ENCODE measurements around the gene CYP4A22. TPM values are rescaled to one million over a fixed set of nuclear protein-coding genes. Genes with fewer than 3 reads are reported as not detected.
A peak's percentile ranks its signal among the peaks of the same experiment; 100 is the strongest.

CYP4A22 gene
- total RNA-seq, 4 donors from 2014 or later, result 0.21 TPM; not detected in 3

DNA sequence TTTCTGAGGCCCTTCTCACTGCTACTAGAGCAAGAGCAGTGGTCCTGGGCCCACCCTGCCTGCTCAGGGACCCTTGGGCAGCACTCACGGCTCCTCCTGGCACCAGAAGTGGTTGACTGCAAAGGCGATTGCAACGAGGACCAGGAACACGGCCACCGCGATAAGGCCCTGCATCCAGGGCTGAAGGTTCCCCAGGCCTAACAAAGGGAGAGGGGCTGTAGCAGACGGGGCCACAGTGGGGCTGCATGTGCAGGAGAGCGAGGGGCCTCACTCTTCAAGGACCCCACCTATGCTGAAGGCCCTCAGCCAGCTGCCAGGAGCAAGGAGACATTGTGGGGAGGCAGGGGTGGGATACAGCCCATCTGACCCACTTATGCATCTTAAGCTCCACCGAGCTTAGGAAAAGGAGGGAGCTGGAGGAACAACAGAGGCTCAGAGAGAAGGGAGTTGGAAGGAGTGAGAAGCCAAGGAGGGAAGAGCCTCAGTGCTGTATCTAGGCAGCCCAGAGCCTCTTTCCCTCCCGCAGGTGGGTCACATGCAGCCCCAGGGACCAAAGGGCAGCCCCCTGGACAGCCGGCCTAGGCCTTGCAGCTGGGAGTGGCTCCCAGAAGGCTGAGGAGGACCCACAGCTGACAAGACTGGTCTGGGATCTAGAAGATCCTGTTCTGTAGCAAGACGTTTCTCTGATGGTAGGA is 50.1 kb downstream of the CYP4A22 start:
- intact Hi-C loops (cut with DNase I; ENCODE audit: low total_unique reads), result no loop called here

DNA sequence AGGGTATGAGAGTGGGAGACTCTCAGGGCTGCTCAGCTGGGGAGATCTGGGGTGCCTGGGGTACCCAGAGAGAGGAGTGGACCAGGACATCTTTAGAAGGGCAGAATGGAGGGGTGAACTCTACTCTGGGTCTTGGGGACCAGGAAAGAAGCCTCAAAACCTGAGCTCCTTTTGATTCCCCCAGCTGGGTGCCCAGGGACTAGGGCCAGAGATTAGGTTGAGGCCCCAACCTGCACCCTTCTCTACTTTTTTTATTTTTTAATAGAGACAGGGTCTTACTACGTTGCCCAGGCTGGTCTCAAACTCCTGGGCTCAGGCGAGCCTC is 50.6 kb downstream of the CYP4A22 start:
- Histone ChIP-seq H3K4me3 (no peak overlapping the region), H3K36me3 (no peaks in the 10 kb centered on the region), H3K27me3 (no peaks in the 10 kb centered on the region), H3K9me3 (no peaks in the 10 kb centered on the region), H3K27ac (no peak overlapping the region), H3K4me1 (peaks cover 0 to 10% of the 10 kb centered on the region in 2 donors)
- no peak for DNase-seq
- TF ChIP-seq POLR2A (IDR thresholded peaks at IDR 0.05), result no peak
- TF ChIP-seq, protein P1, sequence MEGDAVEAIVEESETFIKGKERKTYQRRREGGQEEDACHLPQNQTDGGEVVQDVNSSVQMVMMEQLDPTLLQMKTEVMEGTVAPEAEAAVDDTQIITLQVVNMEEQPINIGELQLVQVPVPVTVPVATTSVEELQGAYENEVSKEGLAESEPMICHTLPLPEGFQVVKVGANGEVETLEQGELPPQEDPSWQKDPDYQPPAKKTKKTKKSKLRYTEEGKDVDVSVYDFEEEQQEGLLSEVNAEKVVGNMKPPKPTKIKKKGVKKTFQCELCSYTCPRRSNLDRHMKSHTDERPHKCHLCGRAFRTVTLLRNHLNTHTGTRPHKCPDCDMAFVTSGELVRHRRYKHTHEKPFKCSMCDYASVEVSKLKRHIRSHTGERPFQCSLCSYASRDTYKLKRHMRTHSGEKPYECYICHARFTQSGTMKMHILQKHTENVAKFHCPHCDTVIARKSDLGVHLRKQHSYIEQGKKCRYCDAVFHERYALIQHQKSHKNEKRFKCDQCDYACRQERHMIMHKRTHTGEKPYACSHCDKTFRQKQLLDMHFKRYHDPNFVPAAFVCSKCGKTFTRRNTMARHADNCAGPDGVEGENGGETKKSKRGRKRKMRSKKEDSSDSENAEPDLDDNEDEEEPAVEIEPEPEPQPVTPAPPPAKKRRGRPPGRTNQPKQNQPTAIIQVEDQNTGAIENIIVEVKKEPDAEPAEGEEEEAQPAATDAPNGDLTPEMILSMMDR (IDR thresholded peaks at IDR 0.05), result no peak
- intact Hi-C loops (cut with DNase I; ENCODE audit: low total_unique reads), result no loop called here

More for the DNA sequence above, 50.1 kb downstream of the CYP4A22 start:
- no peaks in the 10 kb centered on the region for H3K36me3 ChIP-seq
- no peak for TF ChIP-seq POLR2A (IDR thresholded peaks at IDR 0.05)
- TF ChIP-seq, protein P1 (IDR thresholded peaks at IDR 0.05), result no peak
- H3K4me1 ChIP-seq, result peaks cover 0 to 6% of the 10 kb centered on the region in 2 donors
- DNase-seq, result no peak
- no peak overlapping the region for H3K27ac ChIP-seq
- H3K9me3 ChIP-seq, result no peaks in the 10 kb centered on the region
- no peak overlapping the region for H3K4me3 ChIP-seq
- H3K27me3 ChIP-seq, result no peaks in the 10 kb centered on the region

DNA sequence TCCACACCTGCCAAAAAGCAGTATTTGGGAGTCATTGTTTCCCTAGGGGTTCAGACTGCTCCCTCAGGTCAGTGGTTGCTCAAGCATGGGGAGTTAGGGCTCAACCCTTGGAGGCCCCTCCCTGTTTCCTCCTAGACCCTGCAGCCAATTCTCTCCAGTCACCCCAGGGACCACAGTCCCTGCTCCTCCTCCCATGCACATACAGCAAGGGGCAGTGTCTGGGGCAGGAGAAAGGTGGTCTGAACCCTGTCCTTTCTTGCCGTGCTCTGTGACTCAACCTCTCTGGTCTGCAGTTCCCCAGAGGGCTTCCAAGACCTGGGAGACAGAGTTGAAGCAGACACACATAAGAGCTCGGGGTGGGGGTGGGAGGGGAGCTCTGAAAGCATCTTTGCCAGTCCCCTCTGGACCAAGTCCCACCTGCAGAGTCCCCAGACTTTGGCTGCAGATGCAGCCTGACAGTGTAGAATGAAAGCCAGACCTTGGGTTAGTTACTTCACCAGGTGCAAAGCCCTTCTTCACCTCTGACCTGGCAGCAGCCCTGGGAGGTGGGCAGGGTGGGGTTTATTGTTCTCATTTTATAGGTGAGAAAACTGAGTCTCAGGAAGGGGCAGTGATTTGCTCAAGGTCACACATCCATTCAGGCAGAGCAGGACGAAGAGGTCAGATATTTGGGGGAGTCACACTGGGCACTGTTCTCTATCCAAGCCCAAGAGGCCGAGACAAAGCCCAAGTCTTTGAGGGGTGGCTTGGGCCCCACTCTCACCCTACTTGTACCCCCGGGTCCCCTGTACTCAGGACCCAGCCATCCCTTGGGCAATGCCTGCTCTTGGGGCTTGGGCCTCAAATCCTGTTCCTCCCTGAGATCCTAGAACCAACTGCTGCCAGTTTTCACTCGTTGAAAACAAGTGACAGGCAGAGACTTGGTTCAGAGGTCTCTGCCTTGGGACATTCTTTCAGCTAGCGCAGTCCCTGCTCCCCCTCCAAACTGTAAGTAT is 51.8 kb downstream of the CYP4A22 start:
- H3K27me3 ChIP-seq, result no peaks in the 10 kb centered on the region
- no peaks in the 10 kb centered on the region for H3K36me3 ChIP-seq
- no peaks in the 10 kb centered on the region for H3K9me3 ChIP-seq
- TF ChIP-seq, protein P1 (IDR thresholded peaks at IDR 0.05), result no peak
- TF ChIP-seq POLR2A (IDR thresholded peaks at IDR 0.05), result no peak
- peak in 1 of 2 donors; percentile 8 for DNase-seq
- no peak overlapping the region for H3K27ac ChIP-seq
- intact Hi-C loops (cut with DNase I; ENCODE audit: low total_unique reads), result no loop called here
- H3K4me3 ChIP-seq, result no peak overlapping the region
- peaks cover 0 to 12% of the 10 kb centered on the region in 2 donors for H3K4me1 ChIP-seq

DNA sequence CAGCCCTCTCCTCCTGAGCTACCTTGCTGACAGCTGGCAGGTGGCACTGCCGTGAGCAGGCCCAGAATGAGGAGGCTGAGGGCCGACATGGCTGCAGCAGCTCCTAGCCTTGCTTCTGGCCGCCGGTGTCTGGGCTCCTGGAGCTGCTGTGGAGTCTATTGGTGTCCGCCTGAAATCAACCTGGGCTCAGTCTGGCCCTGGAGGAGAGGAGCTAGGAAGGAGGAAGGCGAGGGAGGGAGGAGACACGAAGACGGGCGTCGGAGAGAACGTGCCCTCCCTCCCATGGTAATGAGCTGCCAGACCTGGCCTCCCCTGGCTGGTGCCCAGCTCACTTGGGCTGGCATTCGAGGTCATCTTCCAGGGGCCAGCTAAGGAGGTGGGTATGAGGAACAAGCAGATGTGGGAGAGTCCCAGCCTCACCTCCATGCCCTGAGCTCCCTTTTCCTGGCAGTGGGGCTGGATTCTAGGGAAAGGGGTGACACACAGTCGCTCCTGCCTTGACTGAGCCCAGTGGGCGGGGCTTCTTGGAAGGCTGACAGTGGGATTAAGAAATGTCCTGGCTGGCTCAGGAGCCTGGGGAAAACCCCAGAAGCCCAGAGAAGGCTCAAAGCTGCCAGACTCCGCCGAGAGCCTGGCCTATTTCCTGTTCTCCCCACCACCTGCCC is 52.7 kb downstream of the CYP4A22 start, which contains the start of gene PDZK1IP1:
TSS of gene PDZK1IP1 (minus strand) at position 193 of the 665 bp plus-strand sequence. CDS start at position 89, 104 bp downstream.
- DNase-seq, result peak; percentile 72 to 75
- peaks cover 0 to 12% of the 10 kb centered on the region in 2 donors for H3K4me1 ChIP-seq
- intact Hi-C loops (cut with DNase I; ENCODE audit: low total_unique reads), result no loop called here
- no peak within 1 kb of the TSS for H3K4me3 ChIP-seq
- H3K9me3 ChIP-seq, result no peaks in the 10 kb centered on the region
- H3K27me3 ChIP-seq, result no peaks in the 10 kb centered on the region
- no peaks in the 10 kb centered on the region for H3K36me3 ChIP-seq
- TF ChIP-seq, protein P1 (IDR thresholded peaks at IDR 0.05), result no peak
- peak in 1 of 2 donors; percentile 11 for TF ChIP-seq POLR2A (IDR thresholded peaks at IDR 0.05)
- H3K27ac ChIP-seq, result no peak within 1 kb of the TSS
